Ecto neural progenitor cell (in vitro differentiated cells): ENCODE measurements around the gene LHPP.
"Not testable (repeated sequence)": the region's sequence is repeated elsewhere in the genome, so short reads cannot be mapped to it uniquely, and the experiment has no call there.

Source experiments
- DNase-seq: peaks from one replicate; pipeline ENCODE4 v3.0.0-alpha.2; 2018; ENCODE audit warnings: low spot score

Gene LHPP

GRCh38 chr10:124606822-124607221 is 145.2 kb downstream of the LHPP start:
- DNase-seq, result no peak

GRCh38 chr10:124607693-124608092 is 146.1 kb downstream of the LHPP start:
- no peak for DNase-seq

- DNase-seq, result no peak
These were observed 146.6 kb downstream of the LHPP start for GRCh38 chr10:124608093-124608721.

GRCh38 chr10:124609698-124610097 is 148.1 kb downstream of the LHPP start:
- no peak for DNase-seq

GRCh38 chr10:124610186-124610585 is 148.6 kb downstream of the LHPP start:
- not testable (repeated sequence) for DNase-seq

GRCh38 chr10:124610851-124611250 is 149.2 kb downstream of the LHPP start:
- DNase-seq, result not testable (repeated sequence)

- DNase-seq, result no peak
These were observed 150.1 kb downstream of the LHPP start for GRCh38 chr10:124611738-124612137.

- peak; percentile 73 for DNase-seq
These were observed 151.2 kb downstream of the LHPP start for GRCh38 chr10:124612611-124613498.

GRCh38 chr10:124614003-124614659 is 152.5 kb downstream of the LHPP start:
- no peak for DNase-seq

- no peak for DNase-seq
These were observed 153.6 kb downstream of the LHPP start for GRCh38 chr10:124615259-124615658.

GRCh38 chr10:124616040-124616835 is 154.6 kb downstream of the LHPP start:
- DNase-seq, result no peak

GRCh38 chr10:124616836-124617130 is 155.2 kb downstream of the LHPP start:
- no peak for DNase-seq

- no peak for DNase-seq
These were observed 156.9 kb downstream of the LHPP start for GRCh38 chr10:124618470-124619073.

GRCh38 chr10:124619195-124619594 is 157.6 kb downstream of the LHPP start:
- no peak for DNase-seq

GRCh38 chr10:124619802-124620490 is 158.3 kb downstream of the LHPP start:
- DNase-seq, result no peak

GRCh38 chr10:124621637-124622036 is 160.0 kb downstream of the LHPP start:
- no peak for DNase-seq

GRCh38 chr10:124622158-124622557 is 160.5 kb downstream of the LHPP start:
- no peak for DNase-seq

GRCh38 chr10:124622866-124623536 is 161.4 kb downstream of the LHPP start:
- no peak for DNase-seq

GRCh38 chr10:124624006-124624405 is 162.4 kb downstream of the LHPP start:
- no peak for DNase-seq

- DNase-seq, result no peak
These were observed 162.8 kb downstream of the LHPP start for GRCh38 chr10:124624466-124624865.

GRCh38 chr10:124624895-124625294 is 163.3 kb downstream of the LHPP start:
- DNase-seq, result no peak
